Measurements from ENCODE around the gene LGALS7. TPM values are rescaled to one million over a fixed set of nuclear protein-coding genes. Genes with fewer than 3 reads are reported as not detected.

The LGALS7 gene
- total and polyA plus RNA-seq, 2 of the 4 experiments (the other 2 are of a cell fraction): not detected

DNA sequence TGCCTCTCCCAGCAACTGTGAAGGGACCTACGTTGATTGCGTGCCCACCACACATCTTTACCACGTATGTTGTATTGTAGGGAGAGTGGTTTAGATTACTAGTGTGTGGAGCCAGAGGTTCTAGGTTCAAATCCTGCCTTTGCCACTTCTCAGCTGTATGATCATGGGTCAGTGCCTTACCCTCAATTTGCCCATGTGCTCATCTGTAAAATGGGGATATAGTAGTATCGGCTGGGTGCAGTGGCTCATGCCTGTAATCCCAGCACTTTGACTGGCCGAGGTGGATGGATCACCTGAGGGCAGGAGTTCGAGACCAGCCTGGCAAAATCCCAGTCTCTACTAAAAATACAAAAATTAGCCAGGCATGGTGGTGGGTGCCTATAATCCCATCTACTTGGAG, 40.0 kb upstream of the LGALS7 start:
- in situ Hi-C loops (cut with MboI; ENCODE audit: low sequenced_read_pairs): no loop called here
- no peaks in the 10 kb centered on the region for H3K27me3 ChIP-seq (ENCODE audit: control insufficient read depth, insufficient read depth, low read length)
- no peak overlapping the region for H3K4ac ChIP-seq (ENCODE audit: low read depth, low read length)
- H3K79me1 ChIP-seq (ENCODE audit: low read depth in 1 of 2, low read length in 2 of 2): no peaks in the 10 kb centered on the region
- no peak overlapping the region for H2BK120ac ChIP-seq (ENCODE audit: low read depth, low read length)
- H2AK5ac ChIP-seq (ENCODE audit: low read depth, low read length): no peak overlapping the region
- H2BK15ac ChIP-seq (ENCODE audit: low read depth, low read length): no peak overlapping the region
- no peak overlapping the region for H2AFZ ChIP-seq (replicated peaks; ENCODE audit: low read length, poor library complexity)
- no peak overlapping the region for H3K4me3 ChIP-seq (ENCODE audit: insufficient read depth, low read depth, low read length)
- H3K4me2 ChIP-seq (ENCODE audit: low read depth, low read length): no peak overlapping the region
- no TSS peak for BruUV-seq (replicated peaks)
- ATAC-seq (ENCODE audit: low read depth): no peak
- TF ChIP-seq SMC3 (IDR thresholded peaks at IDR 0.05; ENCODE audit: low read depth, low read length) (no peak), FOS (IDR thresholded peaks at IDR 0.05; ENCODE audit: low read depth, low read length) (no peak), RCOR1 (IDR thresholded peaks at IDR 0.05; ENCODE audit: insufficient replicate concordance, low read length) (no peak), RFX5 (IDR thresholded peaks at IDR 0.05; ENCODE audit: low read depth, low read length) (no peak), MAFK (IDR thresholded peaks at IDR 0.05; ENCODE audit: low read depth, low read length) (no peak), MAZ (IDR thresholded peaks at IDR 0.05; ENCODE audit: borderline replicate concordance, low read depth, low read length) (no peak), NFE2L2 (IDR thresholded peaks at IDR 0.05; ENCODE audit: low read depth, low read length) (no peak), BHLHE40 (IDR thresholded peaks at IDR 0.05; ENCODE audit: low read depth, low read length) (no peak), RAD21 (IDR thresholded peaks at IDR 0.05; ENCODE audit: low read length) (no peak), CEBPB (IDR thresholded peaks at IDR 0.05; ENCODE audit: low read depth, low read length) (no peak), USF2 (IDR thresholded peaks at IDR 0.05; ENCODE audit: low read depth, low read length) (no peak), CHD1 (IDR thresholded peaks at IDR 0.05; ENCODE audit: low read depth, low read length) (no peak), POLR2A (IDR thresholded peaks at IDR 0.05; ENCODE audit: low read depth, low read length) (no peak), MXI1 (IDR thresholded peaks at IDR 0.05; ENCODE audit: borderline replicate concordance, low read depth, low read length) (no peak)
- TF ChIP-seq, protein P1, sequence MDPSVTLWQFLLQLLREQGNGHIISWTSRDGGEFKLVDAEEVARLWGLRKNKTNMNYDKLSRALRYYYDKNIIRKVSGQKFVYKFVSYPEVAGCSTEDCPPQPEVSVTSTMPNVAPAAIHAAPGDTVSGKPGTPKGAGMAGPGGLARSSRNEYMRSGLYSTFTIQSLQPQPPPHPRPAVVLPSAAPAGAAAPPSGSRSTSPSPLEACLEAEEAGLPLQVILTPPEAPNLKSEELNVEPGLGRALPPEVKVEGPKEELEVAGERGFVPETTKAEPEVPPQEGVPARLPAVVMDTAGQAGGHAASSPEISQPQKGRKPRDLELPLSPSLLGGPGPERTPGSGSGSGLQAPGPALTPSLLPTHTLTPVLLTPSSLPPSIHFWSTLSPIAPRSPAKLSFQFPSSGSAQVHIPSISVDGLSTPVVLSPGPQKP (IDR thresholded peaks at IDR 0.05; ENCODE audit: borderline replicate concordance, low read depth, low read length): no peak
- TF ChIP-seq, protein P2, sequence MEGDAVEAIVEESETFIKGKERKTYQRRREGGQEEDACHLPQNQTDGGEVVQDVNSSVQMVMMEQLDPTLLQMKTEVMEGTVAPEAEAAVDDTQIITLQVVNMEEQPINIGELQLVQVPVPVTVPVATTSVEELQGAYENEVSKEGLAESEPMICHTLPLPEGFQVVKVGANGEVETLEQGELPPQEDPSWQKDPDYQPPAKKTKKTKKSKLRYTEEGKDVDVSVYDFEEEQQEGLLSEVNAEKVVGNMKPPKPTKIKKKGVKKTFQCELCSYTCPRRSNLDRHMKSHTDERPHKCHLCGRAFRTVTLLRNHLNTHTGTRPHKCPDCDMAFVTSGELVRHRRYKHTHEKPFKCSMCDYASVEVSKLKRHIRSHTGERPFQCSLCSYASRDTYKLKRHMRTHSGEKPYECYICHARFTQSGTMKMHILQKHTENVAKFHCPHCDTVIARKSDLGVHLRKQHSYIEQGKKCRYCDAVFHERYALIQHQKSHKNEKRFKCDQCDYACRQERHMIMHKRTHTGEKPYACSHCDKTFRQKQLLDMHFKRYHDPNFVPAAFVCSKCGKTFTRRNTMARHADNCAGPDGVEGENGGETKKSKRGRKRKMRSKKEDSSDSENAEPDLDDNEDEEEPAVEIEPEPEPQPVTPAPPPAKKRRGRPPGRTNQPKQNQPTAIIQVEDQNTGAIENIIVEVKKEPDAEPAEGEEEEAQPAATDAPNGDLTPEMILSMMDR (conservative IDR thresholded peaks at IDR 0.05; ENCODE audit: low read depth, low read length): no peak
- no peak overlapping the region for H3K56ac ChIP-seq (ENCODE audit: extremely low read depth, insufficient read depth, low read length)
- no peak overlapping the region for H4K5ac ChIP-seq (ENCODE audit: low read depth, low read length)
- intact Hi-C loops (cut with micrococcal nuclease): no loop called here
- WGBS, 2 experiments (ENCODE audit: extremely low coverage in 2 of 2, insufficient read length in 1 of 2): no CpG with 5 or more reads among the region's 6 CpGs
- H2BK20ac ChIP-seq (ENCODE audit: low read depth, low read length): no peak overlapping the region
- H3K36me3 ChIP-seq (ENCODE audit: control insufficient read depth, insufficient read depth, low read length): peaks cover 28% of the 10 kb centered on the region
- H2BK5ac ChIP-seq (ENCODE audit: low read depth, low read length, poor library complexity, severe bottlenecking): no peak overlapping the region
- no peaks in the 10 kb centered on the region for H4K20me1 ChIP-seq (ENCODE audit: insufficient read depth, low read length)
- 0 out of 2 replicates have a peak, but pooled peaks cover 6% of the 10 kb centered on the region for H3K9me1 ChIP-seq (ENCODE audit: insufficient read depth, low read length)
- no peak overlapping the region for H3K9ac ChIP-seq (ENCODE audit: low read depth, low read length)
- H3K23ac ChIP-seq (ENCODE audit: low read depth, low read length): no peak overlapping the region
- no peak overlapping the region for H4K91ac ChIP-seq (ENCODE audit: insufficient read depth, low read depth, low read length)
- DNase-seq: no peak
- H3K27ac ChIP-seq (ENCODE audit: insufficient read depth, low read length): no peak overlapping the region
- dilution Hi-C loops (cut with HindIII; ENCODE audit: low sequenced_read_pairs, unreplicated experiment): no loop called here
- no peak overlapping the region for H3K18ac ChIP-seq (ENCODE audit: low read depth, low read length)
- H3K14ac ChIP-seq (replicated peaks; ENCODE audit: low read depth, low read length): no peak overlapping the region
- ChIA-PET CTCF (no interaction called here), POLR2A (ENCODE audit: unreplicated experiment) (no interaction called here)
- H3K4me1 ChIP-seq (ENCODE audit: control insufficient read depth, insufficient read depth, low read length): no peaks in the 10 kb centered on the region
- no peak overlapping the region for H4K8ac ChIP-seq (ENCODE audit: low read depth in 2 of 2, low read length in 2 of 2)
- no peaks in the 10 kb centered on the region for H3K9me3 ChIP-seq (ENCODE audit: control insufficient read depth, insufficient read depth, low read length)
- H2AK9ac ChIP-seq (replicated peaks; ENCODE audit: low read depth, low read length, poor library complexity): no peak overlapping the region
